HepG2 (cell line): ENCODE data around the gene GDE1. TPM values are rescaled to one million over a fixed set of nuclear protein-coding genes. Genes with fewer than 3 reads are reported as not detected.
A peak's percentile ranks its signal among the peaks of the same experiment; 100 is the strongest.

Experiments
- ATF7 ChIP-seq, 2 experiments: fragments of 450-650 bp in 1 of 2; sonication (generic) in 1 of 2; formaldehyde crosslinking in 1 of 2; IDR thresholded peaks; 2 replicates each; pipeline versions ENCODE4 v1.4.0 to v1.6.1; 2016 to 2020; ENCODE audit warnings: antibody characterized with exemption in 1 of 2, mild to moderate bottlenecking in 1 of 2, missing genetic modification reagents in 1 of 2
- HMG20B ChIP-seq: conservative IDR thresholded peaks from 2 replicates; pipeline ENCODE4 v1.6.1; 2016; ENCODE audit warnings: missing genetic modification reagents, missing compliant biosample characterization
- KAT8 ChIP-seq: IDR thresholded peaks from 2 replicates; pipeline ENCODE4 v1.6.1; 2016; ENCODE audit warnings: missing genetic modification reagents, missing compliant biosample characterization
- MEIS1 ChIP-seq: sonication (generic); formaldehyde crosslinking; IDR thresholded peaks from 2 replicates; pipeline ENCODE4 v1.9.0; 2021; ENCODE audit warnings: mild to moderate bottlenecking, missing genetic modification reagents, moderate library complexity, borderline replicate concordance
- RXRB ChIP-seq: IDR thresholded peaks from 2 replicates; pipeline ENCODE4 v1.6.1; 2016; ENCODE audit warnings: borderline replicate concordance, missing genetic modification reagents, missing compliant biosample characterization
- SIN3B ChIP-seq: fragments of 150-350 bp; IDR thresholded peaks from 2 replicates; pipeline ENCODE4 v1.6.1; 2014; ENCODE audit warnings: low read length
- SRSF4 ChIP-seq: fragments of 200-400 bp; formaldehyde crosslinking; IDR thresholded peaks from one replicate; pipeline ENCODE4 v1.6.1; 2018; ENCODE audit warnings: mild to moderate bottlenecking, low read depth, low read length, moderate library complexity; ENCODE audit not compliant: poor library complexity, severe bottlenecking
- ZBTB44 ChIP-seq: sonication (generic); formaldehyde crosslinking; IDR thresholded peaks from 2 replicates; pipeline ENCODE4 v1.4.0; 2020; ENCODE audit warnings: missing genetic modification reagents
- ZMYM4 ChIP-seq: sonication (generic); formaldehyde crosslinking; IDR thresholded peaks from 2 replicates; pipeline ENCODE4 v1.8.1; 2023; ENCODE audit warnings: mild to moderate bottlenecking, missing genetic modification reagents
- ZNF331 ChIP-seq: sonication (generic); formaldehyde crosslinking; IDR thresholded peaks from 2 replicates; pipeline ENCODE4 v1.4.0; 2020; ENCODE audit warnings: missing genetic modification reagents
- ZNF362 ChIP-seq: sonication (generic); formaldehyde crosslinking; IDR thresholded peaks from 2 replicates; pipeline ENCODE4 v1.4.0; 2020; ENCODE audit warnings: missing genetic modification reagents, mild to moderate bottlenecking, borderline replicate concordance
- ZNF407 ChIP-seq: sonication (generic); formaldehyde crosslinking; IDR thresholded peaks from one replicate; pipeline ENCODE4 v1.5.1; 2020; ENCODE audit warnings: mild to moderate bottlenecking, missing genetic modification reagents; ENCODE audit errors: not compliant biosample characterization
- ZNF430 ChIP-seq: sonication (generic); formaldehyde crosslinking; IDR thresholded peaks from 2 replicates; pipeline ENCODE4 v1.9.0; 2021; ENCODE audit warnings: mild to moderate bottlenecking, missing genetic modification reagents
- polyA plus RNA-seq, 8 experiments: library from polyadenylated mRNA; depleted of rRNA in 3 of 8; stranded (reverse) in 7 of 8; unstranded in 1 of 8; fragments of >200 nt; fragmentation: Illumina TruSeq in 4 of 8; extraction: Trizol in 4 of 8; gene quantifications; 2 replicates each; pipeline versions ENCODE4 v1.2.1 to v1.2.3, GENCODE V29; 2011 to 2016; ENCODE audit warnings: low read depth in 4 of 8, missing spikeins in 1 of 8, mixed read lengths in 1 of 8; ENCODE audit not compliant: insufficient read depth in 1 of 8
- total RNA-seq, 5 experiments: library from RNA; depleted of rRNA; stranded (reverse); fragments of >200 nt; fragmentation: Illumina TruSeq; extraction: Trizol; gene quantifications; 2 replicates each; pipeline ENCODE4 v1.2.3, GENCODE V29; 2016; ENCODE audit warnings: low read depth in 1 of 5
- TF ChIP-seq, protein P1 (sequence below): sonication (generic); formaldehyde crosslinking; IDR thresholded peaks from 2 replicates; pipeline ENCODE4 v1.5.1; 2020; ENCODE audit warnings: missing genetic modification reagents, mild to moderate bottlenecking, borderline replicate concordance
- TF ChIP-seq, protein P2 (sequence below): IDR thresholded peaks from 2 replicates; pipeline ENCODE4 v1.6.1; 2018; ENCODE audit warnings: missing genetic modification reagents, mild to moderate bottlenecking, missing compliant biosample characterization

The GDE1 gene
- total and polyA plus RNA-seq, 2 of the 13 experiments (the other 11 are each of a cell fraction or from before 2014, with no cell fraction given), result 35.9 to 59.0 TPM

- TF ChIP-seq ZNF407 (peak; percentile 54), KAT8 (CRISPR knock-in tag) (peak; percentile 87), SIN3B (0 out of 2 replicates have a peak, but pooled peaks have one; percentile 41), ZNF331 (CRISPR knock-in tag) (peak; percentile 30; the same call in 1 of the 2 replicates), ZMYM4 (peak; percentile 95), MEIS1 (CRISPR knock-in tag) (no peak), ATF7 (IDR thresholded peaks at IDR 0.05) (no peak), ATF7 (CRISPR knock-in tag; IDR thresholded peaks at IDR 0.05) (peak; percentile 85), ZBTB44 (CRISPR knock-in tag) (no peak), ZNF362 (peak; percentile 40; the same call in 1 of the 2 replicates), HMG20B (CRISPR knock-in tag) (no peak), RXRB (CRISPR knock-in tag) (no peak; the same call in 1 of the 2 replicates), ZNF430 (CRISPR knock-in tag) (peak; percentile 81; the same call in 1 of the 2 replicates), SRSF4 (no peak)
- TF ChIP-seq, protein P1, sequence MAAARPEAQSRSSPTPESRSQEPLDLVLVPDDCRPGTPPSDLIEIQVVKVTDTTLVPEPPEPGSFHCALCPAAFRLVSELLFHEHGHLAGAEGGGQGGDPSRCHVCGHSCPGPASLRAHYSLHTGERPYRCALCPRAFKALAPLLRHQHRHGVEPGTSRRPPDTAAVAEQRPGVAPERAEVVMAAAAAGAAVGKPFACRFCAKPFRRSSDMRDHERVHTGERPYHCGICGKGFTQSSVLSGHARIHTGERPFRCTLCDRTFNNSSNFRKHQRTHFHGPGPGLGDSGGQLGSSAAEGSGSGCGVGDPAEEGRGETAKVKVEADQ (CRISPR knock-in tag), result peak; percentile 87
- TF ChIP-seq, protein P2, sequence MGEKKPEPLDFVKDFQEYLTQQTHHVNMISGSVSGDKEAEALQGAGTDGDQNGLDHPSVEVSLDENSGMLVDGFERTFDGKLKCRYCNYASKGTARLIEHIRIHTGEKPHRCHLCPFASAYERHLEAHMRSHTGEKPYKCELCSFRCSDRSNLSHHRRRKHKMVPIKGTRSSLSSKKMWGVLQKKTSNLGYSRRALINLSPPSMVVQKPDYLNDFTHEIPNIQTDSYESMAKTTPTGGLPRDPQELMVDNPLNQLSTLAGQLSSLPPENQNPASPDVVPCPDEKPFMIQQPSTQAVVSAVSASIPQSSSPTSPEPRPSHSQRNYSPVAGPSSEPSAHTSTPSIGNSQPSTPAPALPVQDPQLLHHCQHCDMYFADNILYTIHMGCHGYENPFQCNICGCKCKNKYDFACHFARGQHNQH (CRISPR knock-in tag), result peak; percentile 90
Observed at GRCh38 chr16:19555186-19555937, 33.5 kb upstream of the GDE1 start, which contains the start of gene VPS35L (continued).
